Measurements from ENCODE around the gene C10orf105.

C10orf105 gene

GRCh38 chr10:71694039-71694501 is 25.5 kb downstream of the C10orf105 start:
- Histone ChIP-seq H3K9me3 (ENCODE audit: low read length) (no peaks in the 10 kb centered on the region), H4K20me1 (ENCODE audit: insufficient read depth, low read length) (no peaks in the 10 kb centered on the region), H2AFZ (ENCODE audit: low read length) (no peak overlapping the region), H3K27me3 (ENCODE audit: insufficient read depth, low read length) (no peaks in the 10 kb centered on the region; the same call in 1 of the 2 replicates), H3K9me2 (ENCODE audit: low read depth, low read length) (no peaks in the 10 kb centered on the region), H3K4me3 (ENCODE audit: low read depth, low read length, poor library complexity, severe bottlenecking) (no peak overlapping the region), H3K27ac (ENCODE audit: low read depth, low read length, poor library complexity, severe bottlenecking) (no peak overlapping the region), H3K9ac (ENCODE audit: low read length) (no peak overlapping the region), H3K79me2 (ENCODE audit: insufficient read depth, low read length) (no peaks in the 10 kb centered on the region), H3F3A (ENCODE audit: insufficient read depth, low read length) (no peaks in the 10 kb centered on the region), H3K4me1 (ENCODE audit: insufficient read depth, low read length, severe bottlenecking) (peaks cover 4% of the 10 kb centered on the region), H3K36me3 (ENCODE audit: insufficient read depth, low read length) (no peaks in the 10 kb centered on the region), H3K4me2 (ENCODE audit: low read length) (no peak overlapping the region)
- no peak for TF ChIP-seq CTCF (IDR thresholded peaks at IDR 0.05; ENCODE audit: low read length)
- no peak for TF ChIP-seq EZH2 (IDR thresholded peaks at IDR 0.05; ENCODE audit: borderline replicate concordance, low read length)

- Histone ChIP-seq H3K9ac (ENCODE audit: low read length) (no peak overlapping the region), H3K27ac (ENCODE audit: low read depth, low read length, poor library complexity, severe bottlenecking) (no peak overlapping the region), H3K4me3 (ENCODE audit: low read depth, low read length, poor library complexity, severe bottlenecking) (no peak overlapping the region), H3K79me2 (ENCODE audit: insufficient read depth, low read length) (no peaks in the 10 kb centered on the region), H3F3A (ENCODE audit: insufficient read depth, low read length) (0 out of 2 replicates have a peak, but pooled peaks cover under 1% of the 10 kb centered on the region), H3K36me3 (ENCODE audit: insufficient read depth, low read length) (no peaks in the 10 kb centered on the region), H3K4me2 (ENCODE audit: low read length) (no peak overlapping the region), H3K4me1 (ENCODE audit: insufficient read depth, low read length, severe bottlenecking) (peaks cover 4% of the 10 kb centered on the region), H4K20me1 (ENCODE audit: insufficient read depth, low read length) (no peaks in the 10 kb centered on the region), H3K9me2 (ENCODE audit: low read depth, low read length) (no peaks in the 10 kb centered on the region), H3K9me3 (ENCODE audit: low read length) (no peaks in the 10 kb centered on the region), H3K27me3 (ENCODE audit: insufficient read depth, low read length) (no peaks in the 10 kb centered on the region; the same call in 1 of the 2 replicates), H2AFZ (ENCODE audit: low read length) (no peak overlapping the region)
- TF ChIP-seq CTCF (IDR thresholded peaks at IDR 0.05; ENCODE audit: low read length): no peak
- TF ChIP-seq EZH2 (IDR thresholded peaks at IDR 0.05; ENCODE audit: borderline replicate concordance, low read length): no peak
These were observed 26.2 kb downstream of the C10orf105 start for GRCh38 chr10:71693377-71693776.

GRCh38 chr10:71692598-71693306 is 26.8 kb downstream of the C10orf105 start:
- Histone ChIP-seq H4K20me1 (ENCODE audit: insufficient read depth, low read length) (no peaks in the 10 kb centered on the region), H3K4me2 (ENCODE audit: low read length) (no peak overlapping the region), H3F3A (ENCODE audit: insufficient read depth, low read length) (0 out of 2 replicates have a peak, but pooled peaks cover 3% of the 10 kb centered on the region), H3K36me3 (ENCODE audit: insufficient read depth, low read length) (no peaks in the 10 kb centered on the region), H3K9ac (ENCODE audit: low read length) (no peak overlapping the region), H3K9me3 (ENCODE audit: low read length) (no peaks in the 10 kb centered on the region), H3K4me1 (ENCODE audit: insufficient read depth, low read length, severe bottlenecking) (peaks cover 4% of the 10 kb centered on the region), H2AFZ (ENCODE audit: low read length) (no peak overlapping the region), H3K79me2 (ENCODE audit: insufficient read depth, low read length) (no peaks in the 10 kb centered on the region), H3K4me3 (ENCODE audit: low read depth, low read length, poor library complexity, severe bottlenecking) (no peak overlapping the region), H3K27ac (ENCODE audit: low read depth, low read length, poor library complexity, severe bottlenecking) (no peak overlapping the region), H3K9me2 (ENCODE audit: low read depth, low read length) (no peaks in the 10 kb centered on the region), H3K27me3 (ENCODE audit: insufficient read depth, low read length) (no peaks in the 10 kb centered on the region; the same call in 1 of the 2 replicates)
- TF ChIP-seq CTCF (IDR thresholded peaks at IDR 0.05; ENCODE audit: low read length) (no peak), EZH2 (IDR thresholded peaks at IDR 0.05; ENCODE audit: borderline replicate concordance, low read length) (no peak)

Data from OCI-LY1 (cell line).